Neural cell (in vitro differentiated cells): ENCODE data around the gene RILPL1. TPM values are rescaled to one million over a fixed set of nuclear protein-coding genes. Genes with fewer than 3 reads are reported as not detected.
"Not testable (repeated sequence)": the region's sequence is repeated elsewhere in the genome, so short reads cannot be mapped to it uniquely, and the experiment has no call there.

Source experiments
- H2AFZ ChIP-seq: fragments of 200-600, 300-800 bp; sonication (generic), shearing (Covaris generic); 2 replicates; pipeline ENCODE4 v1.6.0; 2014; ENCODE audit warnings: low read depth, mild to moderate bottlenecking, antibody characterized with exemption, low read length, moderate library complexity
- H3F3A ChIP-seq: fragments of 200-600 bp; shearing (Covaris generic); 2 replicates; pipeline ENCODE4 v1.6.1; 2016; ENCODE audit warnings: mild to moderate bottlenecking, moderate library complexity, mixed read lengths, antibody characterized with exemption, low read length; ENCODE audit not compliant: insufficient read depth, poor library complexity, severe bottlenecking
- H3K27ac ChIP-seq: fragments of 200-600, 300-800 bp; sonication (generic), shearing (Covaris generic); 2 replicates; pipeline ENCODE4 v1.5.1; 2014; ENCODE audit warnings: mild to moderate bottlenecking, low read length, moderate library complexity
- H3K27me3 ChIP-seq: fragments of 300-800, 200-600 bp; sonication (generic), shearing (Covaris generic); 2 replicates; pipeline ENCODE4 v1.6.0; 2014; ENCODE audit warnings: mild to moderate bottlenecking, low read depth, low read length, moderate library complexity; ENCODE audit not compliant: insufficient read depth
- H3K36me3 ChIP-seq: fragments of 300-800, 200-600 bp; sonication (generic), shearing (Covaris generic); 2 replicates; pipeline ENCODE4 v1.5.1; 2014; ENCODE audit warnings: mild to moderate bottlenecking, antibody characterized with exemption, low read length, moderate library complexity; ENCODE audit not compliant: insufficient read depth
- H3K4me2 ChIP-seq: fragments of 300-800, 200-600 bp; sonication (generic), shearing (Covaris generic); 2 replicates; pipeline ENCODE4 v1.6.0; 2014; ENCODE audit warnings: mild to moderate bottlenecking, low read length
- H3K4me3 ChIP-seq: fragments of 300-800, 200-600 bp; sonication (generic), shearing (Covaris generic); 2 replicates; pipeline ENCODE4 v1.5.1; 2014; ENCODE audit warnings: mild to moderate bottlenecking, low read length, moderate library complexity
- H3K79me2 ChIP-seq: fragments of 200-600 bp; shearing (Covaris generic); replicated peaks from 2 replicates; pipeline ENCODE4 v1.6.0; 2014; ENCODE audit warnings: mild to moderate bottlenecking, low read length, moderate library complexity; ENCODE audit not compliant: insufficient read depth
- H3K9ac ChIP-seq: fragments of 300-800, 200-600 bp; sonication (generic), shearing (Covaris generic); 2 replicates; pipeline ENCODE4 v1.6.1; 2016; ENCODE audit warnings: mild to moderate bottlenecking, low read length, mixed read lengths
- H3K9me2 ChIP-seq: fragments of 200-600 bp; shearing (Covaris generic); 2 replicates; pipeline ENCODE4 v1.6.1; 2016; ENCODE audit warnings: mild to moderate bottlenecking, low read length, mixed read lengths; ENCODE audit not compliant: insufficient read depth
- H3K9me3 ChIP-seq: fragments of 200-600, 300-800 bp; sonication (generic), shearing (Covaris generic); 2 replicates; pipeline ENCODE4 v1.6.1; 2016; ENCODE audit warnings: mild to moderate bottlenecking, mixed run types, low read length, moderate library complexity, mixed read lengths
- H4K20me1 ChIP-seq: fragments of 200-600 bp; shearing (Covaris generic); 2 replicates; pipeline ENCODE4 v1.6.1; 2016; ENCODE audit warnings: mild to moderate bottlenecking, mixed run types; ENCODE audit not compliant: insufficient read depth
- EP300 ChIP-seq: fragments of 450-650 bp; conservative IDR thresholded peaks from 2 replicates; pipeline ENCODE4 v1.6.1; 2014; ENCODE audit warnings: antibody characterized with exemption, mild to moderate bottlenecking, moderate library complexity; ENCODE audit not compliant: poor library complexity, severe bottlenecking
- EZH2 ChIP-seq: fragments of 200-600, 300-800 bp; shearing (Covaris generic), sonication (generic); IDR thresholded peaks from 2 replicates; pipeline ENCODE4 v1.6.1; 2014; ENCODE audit warnings: antibody characterized with exemption, low read length, borderline replicate concordance, mild to moderate bottlenecking; ENCODE audit not compliant: insufficient read depth, poor library complexity, severe bottlenecking
- MXI1 ChIP-seq: fragments of 450-650 bp; conservative IDR thresholded peaks from 2 replicates; pipeline ENCODE4 v1.6.1; 2014; ENCODE audit warnings: antibody characterized with exemption, mild to moderate bottlenecking; ENCODE audit not compliant: poor library complexity, severe bottlenecking
- POLR2AphosphoS5 ChIP-seq: IDR thresholded peaks from 2 replicates; pipeline ENCODE4 v1.6.1; 2012
- RAD21 ChIP-seq: fragments of 450-650 bp; conservative IDR thresholded peaks from 2 replicates; pipeline ENCODE4 v1.6.1; 2014; ENCODE audit warnings: antibody characterized with exemption, mild to moderate bottlenecking, moderate library complexity
- REST ChIP-seq: IDR thresholded peaks from 2 replicates; pipeline ENCODE4 v1.6.1; 2012; ENCODE audit warnings: borderline replicate concordance
- SMC3 ChIP-seq: fragments of 450-650 bp; conservative IDR thresholded peaks from 2 replicates; pipeline ENCODE4 v1.6.1; 2014; ENCODE audit warnings: antibody characterized with exemption, mild to moderate bottlenecking, moderate library complexity; ENCODE audit not compliant: poor library complexity
- TAF1 ChIP-seq: IDR thresholded peaks from 2 replicates; pipeline ENCODE4 v1.6.1; 2012; ENCODE audit warnings: low read depth
- polyA plus RNA-seq: library from polyadenylated mRNA; depleted of rRNA; stranded (reverse); fragments of >200 nt; gene quantifications from 2 replicates; pipeline ENCODE4 v1.2.3, GENCODE V29; 2014
- TF ChIP-seq, protein P1 (sequence below): fragments of 450-650 bp; IDR thresholded peaks from 2 replicates; pipeline ENCODE4 v1.5.1; 2014; ENCODE audit warnings: antibody characterized with exemption, mild to moderate bottlenecking, moderate library complexity; ENCODE audit not compliant: poor library complexity, severe bottlenecking

RILPL1 gene
- polyA plus RNA-seq, 1 donor from 2014 or later: 1.4 TPM

- H3K9ac ChIP-seq, H4K20me1 ChIP-seq, H2AFZ ChIP-seq, H3K36me3 ChIP-seq, H3K4me2 ChIP-seq, H3K4me3 ChIP-seq, H3K9me2 ChIP-seq, H3F3A ChIP-seq, H3K27ac ChIP-seq, H3K9me3 ChIP-seq, H3K27me3 ChIP-seq: not testable (repeated sequence)
- peaks cover 13% of the 10 kb centered on the region for H3K79me2 ChIP-seq
Observed at GRCh38 chr12:123578829-123579228, 45.3 kb upstream of the RILPL1 start.

- no peaks in the 10 kb centered on the region for H3K9me2 ChIP-seq
- no peaks in the 10 kb centered on the region for H3K27me3 ChIP-seq
- H3K4me2 ChIP-seq: no peak overlapping the region
- no peak overlapping the region for H3K27ac ChIP-seq
- H4K20me1 ChIP-seq: no peaks in the 10 kb centered on the region
- H3K36me3 ChIP-seq: no peaks in the 10 kb centered on the region
- no peaks in the 10 kb centered on the region for H3F3A ChIP-seq
- no peak overlapping the region for H3K4me3 ChIP-seq
- no peaks in the 10 kb centered on the region for H3K9me3 ChIP-seq
- no peak overlapping the region for H3K9ac ChIP-seq
- H2AFZ ChIP-seq: no peak overlapping the region
- peaks cover 10% of the 10 kb centered on the region for H3K79me2 ChIP-seq
- TF ChIP-seq REST (no peak), RAD21 (no peak), EP300 (no peak), MXI1 (no peak), TAF1 (no peak), EZH2 (no peak), SMC3 (no peak), POLR2AphosphoS5 (no peak)
- TF ChIP-seq, protein P1, sequence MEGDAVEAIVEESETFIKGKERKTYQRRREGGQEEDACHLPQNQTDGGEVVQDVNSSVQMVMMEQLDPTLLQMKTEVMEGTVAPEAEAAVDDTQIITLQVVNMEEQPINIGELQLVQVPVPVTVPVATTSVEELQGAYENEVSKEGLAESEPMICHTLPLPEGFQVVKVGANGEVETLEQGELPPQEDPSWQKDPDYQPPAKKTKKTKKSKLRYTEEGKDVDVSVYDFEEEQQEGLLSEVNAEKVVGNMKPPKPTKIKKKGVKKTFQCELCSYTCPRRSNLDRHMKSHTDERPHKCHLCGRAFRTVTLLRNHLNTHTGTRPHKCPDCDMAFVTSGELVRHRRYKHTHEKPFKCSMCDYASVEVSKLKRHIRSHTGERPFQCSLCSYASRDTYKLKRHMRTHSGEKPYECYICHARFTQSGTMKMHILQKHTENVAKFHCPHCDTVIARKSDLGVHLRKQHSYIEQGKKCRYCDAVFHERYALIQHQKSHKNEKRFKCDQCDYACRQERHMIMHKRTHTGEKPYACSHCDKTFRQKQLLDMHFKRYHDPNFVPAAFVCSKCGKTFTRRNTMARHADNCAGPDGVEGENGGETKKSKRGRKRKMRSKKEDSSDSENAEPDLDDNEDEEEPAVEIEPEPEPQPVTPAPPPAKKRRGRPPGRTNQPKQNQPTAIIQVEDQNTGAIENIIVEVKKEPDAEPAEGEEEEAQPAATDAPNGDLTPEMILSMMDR: no peak
Observed at GRCh38 chr12:123578243-123578642, 44.7 kb upstream of the RILPL1 start.

DNA sequence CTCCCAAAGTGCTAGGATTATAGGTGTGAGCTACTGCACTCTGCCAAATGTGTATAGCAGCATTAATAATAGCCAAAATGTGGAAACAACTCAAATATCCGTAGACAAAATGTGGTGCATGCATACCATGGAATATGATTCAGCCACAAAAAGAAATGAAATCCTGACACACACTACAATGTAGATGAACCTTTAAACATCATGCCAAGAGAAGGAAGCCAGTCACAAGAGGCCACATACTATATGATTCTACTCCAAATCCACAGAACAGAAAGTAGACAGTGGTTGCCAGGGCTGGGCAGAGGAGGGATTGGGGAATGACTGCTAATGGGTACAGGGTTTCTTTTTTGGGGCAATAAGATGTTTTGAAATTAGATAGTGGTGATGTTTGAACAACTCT is 43.1 kb upstream of the RILPL1 start:
- H3K27ac ChIP-seq: no peak overlapping the region
- no peaks in the 10 kb centered on the region for H3K79me2 ChIP-seq
- no peaks in the 10 kb centered on the region for H3K9me3 ChIP-seq
- no peaks in the 10 kb centered on the region for H3K27me3 ChIP-seq
- H3K36me3 ChIP-seq: no peaks in the 10 kb centered on the region
- no peaks in the 10 kb centered on the region for H3F3A ChIP-seq
- no peaks in the 10 kb centered on the region for H4K20me1 ChIP-seq
- H3K9me2 ChIP-seq: no peaks in the 10 kb centered on the region
- no peak overlapping the region for H2AFZ ChIP-seq
- no peak overlapping the region for H3K9ac ChIP-seq
- TF ChIP-seq POLR2AphosphoS5: no peak
- no peak for TF ChIP-seq SMC3
- TF ChIP-seq TAF1: no peak
- TF ChIP-seq RAD21: no peak
- TF ChIP-seq REST: no peak
- TF ChIP-seq EP300: no peak
- TF ChIP-seq EZH2: no peak
- no peak for TF ChIP-seq MXI1
- TF ChIP-seq, protein P1: no peak
- no peak overlapping the region for H3K4me2 ChIP-seq
- H3K4me3 ChIP-seq: no peak overlapping the region
